Colonic mucosa (tissue), 4 donors: ENCODE data around the gene PAN3. TPM values are rescaled to one million over a fixed set of nuclear protein-coding genes. Genes with fewer than 3 reads are reported as not detected.

Experiments used
- DNase-seq: peaks from one replicate; pipeline ENCODE4 v3.0.0-alpha.2; 2020
- H3K27ac ChIP-seq: fragments of 200-600 bp; one replicate; pipeline ENCODE4 v1.8.0; 2021
- H3K27me3 ChIP-seq: fragments of 200-600 bp; one replicate; pipeline ENCODE4 v1.8.0; 2021
- H3K36me3 ChIP-seq: fragments of 200-600 bp; one replicate; pipeline ENCODE4 v1.8.0; 2021
- H3K4me1 ChIP-seq: fragments of 200-600 bp; one replicate; pipeline ENCODE4 v1.8.0; 2021; ENCODE audit warnings: mild to moderate bottlenecking
- H3K4me3 ChIP-seq: fragments of 200-600 bp; one replicate; pipeline ENCODE4 v1.8.0; 2021
- H3K9ac ChIP-seq, 2 donors: one replicate each; pipeline ENCODE4 v1.7.0; 2013; ENCODE audit warnings: control low read depth in 2 of 2, low read depth in 2 of 2, low read length in 2 of 2
- H3K9me3 ChIP-seq: fragments of 200-600 bp; one replicate; pipeline ENCODE4 v1.8.0; 2021
- intact Hi-C: fragments of 100-400 bp; cut with DNase I; formaldehyde crosslinking; loops from one replicate; pipeline ENCODE4 v1.14.1; 2022
- total RNA-seq, 2 donors: library from RNA; stranded (reverse); fragmentation: NEBNext Ultra II Directional in 1 of 2; extraction: Animal tissue kit (Norgen Biotek cat#: 25700) in 1 of 2; gene quantifications; one replicate each; pipeline ENCODE4 v1.2.1, GENCODE V29; 2021
- TF ChIP-seq, protein P1 (sequence below): fragments of 200-600 bp; IDR thresholded peaks from one replicate; pipeline ENCODE4 v1.8.0; 2022; ENCODE audit warnings: antibody characterized with exemption, mild to moderate bottlenecking
- donor health status: healthy.
- donor health status: DM: no; HTN: no; CAD: no.
- donor health status: DM: no; HTN: no; CAD: no.

The PAN3 gene
- total RNA-seq, 2 donors from 2014 or later = 29.3 to 38.7 TPM

- TF ChIP-seq, protein P1, sequence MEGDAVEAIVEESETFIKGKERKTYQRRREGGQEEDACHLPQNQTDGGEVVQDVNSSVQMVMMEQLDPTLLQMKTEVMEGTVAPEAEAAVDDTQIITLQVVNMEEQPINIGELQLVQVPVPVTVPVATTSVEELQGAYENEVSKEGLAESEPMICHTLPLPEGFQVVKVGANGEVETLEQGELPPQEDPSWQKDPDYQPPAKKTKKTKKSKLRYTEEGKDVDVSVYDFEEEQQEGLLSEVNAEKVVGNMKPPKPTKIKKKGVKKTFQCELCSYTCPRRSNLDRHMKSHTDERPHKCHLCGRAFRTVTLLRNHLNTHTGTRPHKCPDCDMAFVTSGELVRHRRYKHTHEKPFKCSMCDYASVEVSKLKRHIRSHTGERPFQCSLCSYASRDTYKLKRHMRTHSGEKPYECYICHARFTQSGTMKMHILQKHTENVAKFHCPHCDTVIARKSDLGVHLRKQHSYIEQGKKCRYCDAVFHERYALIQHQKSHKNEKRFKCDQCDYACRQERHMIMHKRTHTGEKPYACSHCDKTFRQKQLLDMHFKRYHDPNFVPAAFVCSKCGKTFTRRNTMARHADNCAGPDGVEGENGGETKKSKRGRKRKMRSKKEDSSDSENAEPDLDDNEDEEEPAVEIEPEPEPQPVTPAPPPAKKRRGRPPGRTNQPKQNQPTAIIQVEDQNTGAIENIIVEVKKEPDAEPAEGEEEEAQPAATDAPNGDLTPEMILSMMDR = no peak
- Histone ChIP-seq H3K4me1 (no peaks in the 10 kb centered on the region), H3K9ac (no peak overlapping the region), H3K36me3 (no peaks in the 10 kb centered on the region), H3K4me3 (no peak overlapping the region), H3K27ac (no peak overlapping the region), H3K9me3 (no peaks in the 10 kb centered on the region), H3K27me3 (no peaks in the 10 kb centered on the region)
- intact Hi-C loops = no loop called here
- no peak for DNase-seq
Measured at GRCh38 chr13:28328271-28328607, 189.9 kb downstream of the PAN3 start.

DNA sequence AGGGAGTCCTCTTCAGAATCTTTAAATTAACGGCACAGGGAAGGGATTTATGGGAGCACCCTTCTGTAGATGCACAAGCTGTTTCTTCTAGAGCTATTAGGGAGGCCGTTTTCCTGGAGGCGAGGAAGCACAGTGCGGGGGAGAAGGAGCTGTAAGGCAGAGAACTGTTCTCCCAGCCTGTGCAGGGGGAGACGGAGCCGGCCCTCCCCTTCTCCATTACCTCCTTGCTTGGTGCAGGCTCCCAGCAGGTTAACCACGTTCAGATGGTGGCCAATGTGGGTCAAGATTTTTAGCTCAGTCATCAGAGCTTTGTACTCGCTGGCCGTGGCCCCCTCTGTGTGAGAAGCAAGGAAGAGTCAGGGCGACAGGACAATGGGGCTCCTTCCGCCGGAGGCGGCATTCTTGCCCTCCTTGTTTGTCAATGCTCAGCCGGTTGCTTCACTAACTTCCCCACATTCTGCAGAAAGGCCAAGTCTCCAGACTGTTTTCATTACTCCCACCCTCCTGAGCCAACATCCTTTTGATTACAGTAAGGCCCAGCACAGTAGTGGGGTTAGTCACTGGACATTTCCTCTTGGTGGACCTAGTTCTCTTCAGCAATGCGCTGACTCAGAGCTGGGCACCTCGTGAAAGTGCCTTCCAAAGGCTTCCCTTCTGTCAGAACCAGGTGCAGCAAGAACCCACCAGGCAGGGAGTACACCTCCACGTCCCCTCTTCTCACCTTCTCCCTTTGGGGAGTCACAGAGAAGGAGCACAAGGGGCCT lies 191.2 kb downstream of the PAN3 start:
- H3K4me1 ChIP-seq = no peaks in the 10 kb centered on the region
- intact Hi-C loops = no loop called here
- H3K9ac ChIP-seq = no peak overlapping the region
- no peak overlapping the region for H3K27ac ChIP-seq
- H3K27me3 ChIP-seq = no peaks in the 10 kb centered on the region
- TF ChIP-seq, protein P1 = no peak
- no peak for DNase-seq
- no peak overlapping the region for H3K4me3 ChIP-seq
- H3K9me3 ChIP-seq = no peaks in the 10 kb centered on the region
- H3K36me3 ChIP-seq = no peaks in the 10 kb centered on the region

- intact Hi-C loops = no loop called here
Measured at GRCh38 chr13:28333204-28333881, 195.0 kb downstream of the PAN3 start.

DNA sequence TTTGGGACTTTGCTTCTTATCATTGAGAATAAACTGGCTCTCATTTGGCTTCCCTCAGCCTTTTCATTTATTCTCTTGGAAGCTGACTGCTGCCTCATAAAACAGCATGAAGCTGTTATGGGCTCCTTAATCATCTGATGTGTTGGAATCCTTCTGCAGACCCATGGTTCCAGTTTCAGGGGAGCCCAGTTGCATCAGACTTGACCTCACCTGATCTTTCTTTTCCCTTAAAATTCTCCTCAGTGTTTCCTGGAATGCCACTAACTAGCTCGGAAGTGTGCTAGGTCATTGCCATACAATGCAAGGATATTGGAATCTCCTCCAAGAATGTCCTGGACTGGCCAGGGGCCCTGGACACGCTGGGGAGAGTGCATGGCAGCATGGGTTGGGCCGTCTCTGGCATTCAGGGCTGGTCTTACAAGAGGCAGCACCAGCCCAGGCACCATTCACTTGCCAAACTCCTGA lies 197.9 kb downstream of the PAN3 start:
- no peak overlapping the region for H3K4me3 ChIP-seq
- H3K9me3 ChIP-seq = no peaks in the 10 kb centered on the region
- no peaks in the 10 kb centered on the region for H3K36me3 ChIP-seq
- H3K27ac ChIP-seq = no peak overlapping the region
- no peaks in the 10 kb centered on the region for H3K4me1 ChIP-seq
- TF ChIP-seq, protein P1 = no peak
- DNase-seq = no peak
- no peaks in the 10 kb centered on the region for H3K27me3 ChIP-seq
- H3K9ac ChIP-seq = no peak overlapping the region
- intact Hi-C loops = no loop called here

More at GRCh38 chr13:28333204-28333881, 195.0 kb downstream of the PAN3 start:
- no peak for DNase-seq
- H3K4me3 ChIP-seq = no peak overlapping the region
- H3K27me3 ChIP-seq = no peaks in the 10 kb centered on the region
- H3K4me1 ChIP-seq = no peaks in the 10 kb centered on the region
- no peak overlapping the region for H3K9ac ChIP-seq
- TF ChIP-seq, protein P1 = no peak
- H3K27ac ChIP-seq = no peak overlapping the region
- no peaks in the 10 kb centered on the region for H3K9me3 ChIP-seq
- no peaks in the 10 kb centered on the region for H3K36me3 ChIP-seq

DNA sequence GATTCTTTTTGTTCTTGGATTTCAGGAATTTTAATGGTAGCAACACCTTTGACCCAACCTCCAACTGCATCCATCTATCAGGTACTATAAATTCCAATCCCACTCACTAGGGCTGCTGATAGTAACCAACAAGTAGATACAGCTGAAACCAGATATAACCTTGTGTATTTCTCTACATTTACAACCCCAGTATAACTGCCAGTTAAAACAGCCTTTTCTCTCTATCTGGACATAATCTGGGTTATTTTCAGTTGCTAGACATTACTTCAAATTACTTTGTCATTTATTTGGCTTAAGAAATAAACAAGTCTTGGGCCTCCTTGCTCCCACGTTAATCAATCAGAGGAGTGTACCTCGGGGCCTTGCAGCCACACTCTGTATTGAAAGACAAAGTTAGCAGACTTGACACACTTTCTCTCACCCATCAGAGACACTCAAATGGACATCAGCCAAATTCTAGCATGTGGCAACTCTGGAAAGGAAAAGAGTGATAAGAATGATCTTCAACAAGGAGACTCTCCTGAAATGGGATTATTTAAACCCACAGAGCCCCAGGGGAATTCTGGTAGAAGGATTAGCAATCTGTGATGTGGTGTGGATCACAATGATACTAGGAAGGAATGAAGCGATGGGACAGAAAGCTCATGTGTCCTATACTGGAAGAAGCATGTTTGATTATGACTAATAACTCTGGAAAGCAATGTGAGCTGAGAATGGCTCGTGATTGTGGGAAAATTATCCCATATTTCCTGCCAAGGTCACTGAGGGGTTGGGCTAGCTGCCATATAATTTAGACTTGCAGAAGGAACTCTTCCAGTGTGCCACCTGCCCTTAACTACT lies 199.0 kb downstream of the PAN3 start:
- Histone ChIP-seq H3K27ac (no peak overlapping the region), H3K4me3 (no peak overlapping the region), H3K36me3 (no peaks in the 10 kb centered on the region), H3K4me1 (no peaks in the 10 kb centered on the region), H3K27me3 (no peaks in the 10 kb centered on the region), H3K9ac (no peak overlapping the region), H3K9me3 (no peaks in the 10 kb centered on the region)
- intact Hi-C loops = no loop called here
- DNase-seq = no peak
- TF ChIP-seq, protein P1 = no peak
